Peyer's patch (tissue), 4 donors: ENCODE data around the gene UGT1A10.

Source experiments
- POLR2A ChIP-seq, 2 donors: fragments of 450-650 bp; IDR thresholded peaks; one replicate each; pipeline ENCODE4 v1.5.1; 2017; ENCODE audit warnings: antibody characterized with exemption in 2 of 2, mild to moderate bottlenecking in 2 of 2, moderate library complexity in 2 of 2
- TF ChIP-seq, protein P1 (sequence below), 6 experiments: fragments of 450-650 bp in 4 of 6; fragments of 200-600 bp in 2 of 6; sonication (generic) in 1 of 6; IDR thresholded peaks; one replicate each; pipeline ENCODE4 v1.5.1; 2017 to 2019; ENCODE audit warnings: antibody characterized with exemption in 6 of 6, mild to moderate bottlenecking in 3 of 6, moderate library complexity in 1 of 6

DNA sequence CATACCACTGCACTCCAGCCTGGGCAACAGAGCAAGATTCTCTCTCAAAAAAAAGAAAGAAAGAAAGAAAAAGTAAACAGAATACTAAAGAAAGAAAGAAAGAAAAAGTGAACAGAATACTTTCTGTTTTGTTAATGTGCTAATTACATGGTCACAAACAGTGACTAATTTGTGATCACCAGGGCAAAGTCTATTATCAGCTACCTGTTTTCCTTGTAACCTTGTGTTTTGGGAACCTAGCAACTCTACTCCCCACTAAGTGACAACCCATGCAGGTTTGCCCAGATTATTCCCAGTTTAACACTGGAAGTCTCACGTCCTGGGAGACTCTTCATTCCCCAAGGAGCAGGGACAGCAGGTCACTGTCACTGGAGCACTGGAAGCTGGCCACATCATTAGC lies 18.8 kb downstream of the UGT1A10 start:
- TF ChIP-seq, protein P1, sequence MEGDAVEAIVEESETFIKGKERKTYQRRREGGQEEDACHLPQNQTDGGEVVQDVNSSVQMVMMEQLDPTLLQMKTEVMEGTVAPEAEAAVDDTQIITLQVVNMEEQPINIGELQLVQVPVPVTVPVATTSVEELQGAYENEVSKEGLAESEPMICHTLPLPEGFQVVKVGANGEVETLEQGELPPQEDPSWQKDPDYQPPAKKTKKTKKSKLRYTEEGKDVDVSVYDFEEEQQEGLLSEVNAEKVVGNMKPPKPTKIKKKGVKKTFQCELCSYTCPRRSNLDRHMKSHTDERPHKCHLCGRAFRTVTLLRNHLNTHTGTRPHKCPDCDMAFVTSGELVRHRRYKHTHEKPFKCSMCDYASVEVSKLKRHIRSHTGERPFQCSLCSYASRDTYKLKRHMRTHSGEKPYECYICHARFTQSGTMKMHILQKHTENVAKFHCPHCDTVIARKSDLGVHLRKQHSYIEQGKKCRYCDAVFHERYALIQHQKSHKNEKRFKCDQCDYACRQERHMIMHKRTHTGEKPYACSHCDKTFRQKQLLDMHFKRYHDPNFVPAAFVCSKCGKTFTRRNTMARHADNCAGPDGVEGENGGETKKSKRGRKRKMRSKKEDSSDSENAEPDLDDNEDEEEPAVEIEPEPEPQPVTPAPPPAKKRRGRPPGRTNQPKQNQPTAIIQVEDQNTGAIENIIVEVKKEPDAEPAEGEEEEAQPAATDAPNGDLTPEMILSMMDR (IDR thresholded peaks at IDR 0.05), result no peak
- TF ChIP-seq POLR2A (IDR thresholded peaks at IDR 0.05), result no peak
